ENCODE data around the gene VASP. TPM values are rescaled to one million over a fixed set of nuclear protein-coding genes. Genes with fewer than 3 reads are reported as not detected.

The VASP gene
- total and polyA plus RNA-seq, 2 of the 13 experiments (the other 11 are each of a cell fraction or from before 2014, with no cell fraction given) = 41.8 to 67.1 TPM

GRCh38 chr19:45506989-45507871 lies at the start of gene VASP (continued):
- no peak for TF ChIP-seq SNAPC4 (CRISPR knock-in tag; IDR thresholded peaks at IDR 0.05)
- 0 out of 2 replicates have a peak, but pooled peaks have one; percentile 30 for TF ChIP-seq ZNF850 (CRISPR knock-in tag; conservative IDR thresholded peaks at IDR 0.05)
- TF ChIP-seq ATF1 (CRISPR knock-in tag; IDR thresholded peaks at IDR 0.05) = no peak
- no peak for TF ChIP-seq RCOR2 (CRISPR knock-in tag; IDR thresholded peaks at IDR 0.05)
- 0 out of 2 replicates have a peak, but pooled peaks have one; percentile 19 for TF ChIP-seq ZNF343 (CRISPR knock-in tag; IDR thresholded peaks at IDR 0.05)
- TF ChIP-seq U2AF1 (optimal IDR thresholded peaks at IDR 0.05; ENCODE audit: low read depth, low read length) = no peak
- TF ChIP-seq ZNF770 (CRISPR knock-in tag; IDR thresholded peaks at IDR 0.05) = no peak
- TF ChIP-seq ZNF737 (CRISPR knock-in tag; IDR thresholded peaks at IDR 0.05; ENCODE audit: borderline replicate concordance) = no peak
- TF ChIP-seq MED8 (CRISPR knock-in tag; IDR thresholded peaks at IDR 0.05; ENCODE audit: insufficient replicate concordance) = no peak
- TF ChIP-seq IRF9 (CRISPR knock-in tag; IDR thresholded peaks at IDR 0.05; ENCODE audit: borderline replicate concordance) = no peak
- TF ChIP-seq SNAPC5 (CRISPR knock-in tag; IDR thresholded peaks at IDR 0.05; ENCODE audit: borderline replicate concordance) = no peak
- TF ChIP-seq ASH2L (IDR thresholded peaks at IDR 0.05; ENCODE audit: insufficient read length, low read depth, low read length) = peak; percentile 34
- peak; percentile 75; the same call in 1 of the 2 replicates for TF ChIP-seq ZNF614 (CRISPR knock-in tag; IDR thresholded peaks at IDR 0.05; ENCODE audit: borderline replicate concordance)
- TF ChIP-seq PAXIP1 (CRISPR knock-in tag; conservative IDR thresholded peaks at IDR 0.05) = peak; percentile 39; the same call in 1 of the 2 replicates
